ENCODE data around the gene MT1H.

Gene MT1H

DNA sequence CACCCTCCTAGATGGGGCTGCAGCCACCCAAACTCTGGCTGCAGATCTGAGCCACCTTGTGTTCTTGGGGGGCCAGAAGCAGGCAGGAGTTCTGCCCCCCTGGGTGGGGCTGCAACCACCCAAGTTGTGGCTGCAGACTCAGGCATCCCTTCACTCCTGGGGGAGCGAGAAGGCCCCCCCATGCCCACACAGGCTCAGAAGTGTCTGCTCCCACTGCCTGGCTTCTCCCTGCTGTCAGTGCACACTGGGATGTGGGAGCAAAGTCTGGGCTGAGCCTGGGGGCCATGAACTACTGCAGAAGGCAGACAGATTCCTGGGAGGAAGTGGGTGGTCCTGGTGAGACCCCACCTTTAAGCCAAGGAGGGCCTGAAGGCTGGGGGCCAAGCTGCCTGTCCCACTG is 25.6 kb downstream of the MT1H start:
- Histone ChIP-seq H3K4me1 (ENCODE audit: low read depth, poor library complexity, severe bottlenecking) (no peaks in the 10 kb centered on the region), H3K36me3 (ENCODE audit: insufficient read depth) (no peaks in the 10 kb centered on the region), H2AFZ (ENCODE audit: low read depth) (no peak overlapping the region), H4K20me1 (ENCODE audit: insufficient read depth) (no peaks in the 10 kb centered on the region), H3K79me2 (ENCODE audit: insufficient read depth, low read depth) (no peaks in the 10 kb centered on the region), H3K27me3 (ENCODE audit: insufficient read depth, low read depth) (no peaks in the 10 kb centered on the region), H3K4me2 (no peak overlapping the region), H3K27ac (no peak overlapping the region), H3K4me3 (IDR thresholded peaks at IDR 0.05; ENCODE audit: insufficient read depth, low read depth, low read length) (no peak overlapping the region), H3K9ac (no peak overlapping the region)
- TF ChIP-seq, protein P1, sequence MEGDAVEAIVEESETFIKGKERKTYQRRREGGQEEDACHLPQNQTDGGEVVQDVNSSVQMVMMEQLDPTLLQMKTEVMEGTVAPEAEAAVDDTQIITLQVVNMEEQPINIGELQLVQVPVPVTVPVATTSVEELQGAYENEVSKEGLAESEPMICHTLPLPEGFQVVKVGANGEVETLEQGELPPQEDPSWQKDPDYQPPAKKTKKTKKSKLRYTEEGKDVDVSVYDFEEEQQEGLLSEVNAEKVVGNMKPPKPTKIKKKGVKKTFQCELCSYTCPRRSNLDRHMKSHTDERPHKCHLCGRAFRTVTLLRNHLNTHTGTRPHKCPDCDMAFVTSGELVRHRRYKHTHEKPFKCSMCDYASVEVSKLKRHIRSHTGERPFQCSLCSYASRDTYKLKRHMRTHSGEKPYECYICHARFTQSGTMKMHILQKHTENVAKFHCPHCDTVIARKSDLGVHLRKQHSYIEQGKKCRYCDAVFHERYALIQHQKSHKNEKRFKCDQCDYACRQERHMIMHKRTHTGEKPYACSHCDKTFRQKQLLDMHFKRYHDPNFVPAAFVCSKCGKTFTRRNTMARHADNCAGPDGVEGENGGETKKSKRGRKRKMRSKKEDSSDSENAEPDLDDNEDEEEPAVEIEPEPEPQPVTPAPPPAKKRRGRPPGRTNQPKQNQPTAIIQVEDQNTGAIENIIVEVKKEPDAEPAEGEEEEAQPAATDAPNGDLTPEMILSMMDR (conservative IDR thresholded peaks at IDR 0.05; ENCODE audit: low read depth, low read length), result no peak

DNA sequence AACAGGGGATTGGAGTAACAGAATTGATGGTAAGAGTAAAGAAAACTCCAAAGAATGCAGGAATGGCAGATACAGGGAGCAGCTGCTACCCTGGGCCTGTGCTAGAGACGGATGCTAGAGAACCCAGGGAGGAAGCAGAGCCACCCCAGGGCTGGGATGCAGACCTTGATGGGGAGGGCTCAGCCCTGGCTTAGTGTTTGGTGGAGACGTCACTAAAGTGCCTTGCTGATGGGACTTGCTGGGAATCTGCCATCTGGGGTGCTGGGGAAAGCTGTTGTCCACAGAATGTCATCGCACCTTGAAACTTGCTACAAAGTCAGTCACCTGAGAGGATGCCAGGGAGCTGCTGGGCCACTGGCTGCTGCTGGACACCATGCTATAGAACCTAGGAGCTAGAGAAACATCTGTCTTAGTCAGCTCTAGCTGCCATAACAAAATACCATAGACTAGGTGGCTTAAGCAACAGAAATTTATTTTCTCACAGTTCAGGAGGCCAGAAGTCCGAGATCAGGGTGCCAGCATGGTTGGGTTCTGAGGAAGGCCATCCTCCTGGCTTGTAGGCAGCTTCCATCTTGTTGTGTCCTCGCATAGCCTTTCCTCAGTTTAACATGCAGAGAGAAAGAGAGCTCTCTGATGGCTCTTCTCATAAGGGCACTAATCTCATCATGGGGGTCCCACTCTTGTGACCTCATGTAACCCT is 28.0 kb downstream of the MT1H start:
- no peak overlapping the region for H3K9ac ChIP-seq
- H2AFZ ChIP-seq (ENCODE audit: low read depth), result no peak overlapping the region
- no peak overlapping the region for H3K4me2 ChIP-seq
- no peak overlapping the region for H3K4me3 ChIP-seq (IDR thresholded peaks at IDR 0.05; ENCODE audit: insufficient read depth, low read depth, low read length)
- no peaks in the 10 kb centered on the region for H4K20me1 ChIP-seq (ENCODE audit: insufficient read depth)
- TF ChIP-seq, protein P1 (conservative IDR thresholded peaks at IDR 0.05; ENCODE audit: low read depth, low read length), result no peak
- no peaks in the 10 kb centered on the region for H3K79me2 ChIP-seq (ENCODE audit: insufficient read depth, low read depth)
- H3K36me3 ChIP-seq (ENCODE audit: insufficient read depth), result no peaks in the 10 kb centered on the region
- no peak overlapping the region for H3K27ac ChIP-seq
- H3K4me1 ChIP-seq (ENCODE audit: low read depth, poor library complexity, severe bottlenecking), result peaks cover 5% of the 10 kb centered on the region
- H3K27me3 ChIP-seq (ENCODE audit: insufficient read depth, low read depth), result no peaks in the 10 kb centered on the region

GRCh38 chr16:56700195-56700594 is 30.6 kb downstream of the MT1H start:
- Histone ChIP-seq H3K27ac (no peak overlapping the region), H3K4me3 (IDR thresholded peaks at IDR 0.05; ENCODE audit: insufficient read depth, low read depth, low read length) (no peak overlapping the region), H3K27me3 (ENCODE audit: insufficient read depth, low read depth) (no peaks in the 10 kb centered on the region), H3K79me2 (ENCODE audit: insufficient read depth, low read depth) (no peaks in the 10 kb centered on the region), H3K4me2 (no peak overlapping the region), H2AFZ (ENCODE audit: low read depth) (no peak overlapping the region), H3K36me3 (ENCODE audit: insufficient read depth) (no peaks in the 10 kb centered on the region), H3K4me1 (ENCODE audit: low read depth, poor library complexity, severe bottlenecking) (peaks cover 6% of the 10 kb centered on the region), H3K9ac (no peak overlapping the region), H4K20me1 (ENCODE audit: insufficient read depth) (no peaks in the 10 kb centered on the region)
- TF ChIP-seq, protein P1 (conservative IDR thresholded peaks at IDR 0.05; ENCODE audit: low read depth, low read length), result no peak

DNA sequence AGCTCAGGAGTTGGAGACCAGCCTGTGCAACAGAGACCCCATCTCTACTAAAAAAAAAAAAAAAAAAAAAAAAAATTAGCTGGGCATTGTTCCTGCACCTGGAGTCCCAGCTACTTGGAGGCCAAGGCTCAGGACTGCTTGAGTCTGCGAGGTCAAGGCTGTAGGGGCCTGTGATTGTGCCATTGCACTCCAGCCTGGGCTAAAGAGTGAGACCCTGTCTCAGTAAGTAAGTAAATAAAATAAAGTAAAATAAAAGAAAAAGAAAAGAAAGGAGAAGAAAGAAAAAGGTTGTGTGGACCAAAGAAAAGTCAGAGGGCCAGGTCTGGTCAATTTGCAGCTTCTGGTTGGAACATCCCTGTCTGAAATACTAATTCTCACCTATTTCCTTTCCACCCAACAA is 31.0 kb downstream of the MT1H start:
- Histone ChIP-seq H3K27me3 (ENCODE audit: insufficient read depth, low read depth) (no peaks in the 10 kb centered on the region), H3K4me1 (ENCODE audit: low read depth, poor library complexity, severe bottlenecking) (peaks cover 6% of the 10 kb centered on the region), H3K4me2 (no peak overlapping the region), H4K20me1 (ENCODE audit: insufficient read depth) (no peaks in the 10 kb centered on the region), H3K4me3 (IDR thresholded peaks at IDR 0.05; ENCODE audit: insufficient read depth, low read depth, low read length) (no peak overlapping the region), H3K27ac (no peak overlapping the region), H3K79me2 (ENCODE audit: insufficient read depth, low read depth) (no peaks in the 10 kb centered on the region), H3K36me3 (ENCODE audit: insufficient read depth) (no peaks in the 10 kb centered on the region), H2AFZ (ENCODE audit: low read depth) (no peak overlapping the region), H3K9ac (no peak overlapping the region)
- TF ChIP-seq, protein P1 (conservative IDR thresholded peaks at IDR 0.05; ENCODE audit: low read depth, low read length), result no peak
